HG03103 (cell line): ENCODE results near the gene RPS6KA2.
"Not testable (repeated sequence)": the region's sequence is repeated elsewhere in the genome, so short reads cannot be mapped to it uniquely, and the experiment has no call there.

Experiments
- ATAC-seq: cut with Tn5 transposase; IDR thresholded peaks from one replicate; pipeline ENCODE4 v1.9.1; 2021; ENCODE audit warnings: low read depth; ENCODE audit not compliant: unreplicated experiment

Gene RPS6KA2

GRCh38 chr6:166413491-166413951 lies 213.5 kb downstream of the RPS6KA2 start:
- no peak for ATAC-seq

- ATAC-seq, result no peak
Measured at GRCh38 chr6:166412911-166413384, 214.1 kb downstream of the RPS6KA2 start.

GRCh38 chr6:166412156-166412910 lies 214.7 kb downstream of the RPS6KA2 start:
- no peak for ATAC-seq

- no peak for ATAC-seq
Measured at GRCh38 chr6:166411721-166412151, 215.3 kb downstream of the RPS6KA2 start.

GRCh38 chr6:166411271-166411670 lies 215.8 kb downstream of the RPS6KA2 start:
- no peak for ATAC-seq

GRCh38 chr6:166410426-166410935 lies 216.6 kb downstream of the RPS6KA2 start:
- ATAC-seq, result no peak

- no peak for ATAC-seq
Measured at GRCh38 chr6:166408936-166409755, 217.9 kb downstream of the RPS6KA2 start.

- ATAC-seq, result no peak
Measured at GRCh38 chr6:166406197-166406596, 220.9 kb downstream of the RPS6KA2 start.

- no peak for ATAC-seq
Measured at GRCh38 chr6:166405386-166405785, 221.7 kb downstream of the RPS6KA2 start.

GRCh38 chr6:166402582-166403277 lies 224.3 kb downstream of the RPS6KA2 start:
- ATAC-seq, result no peak

GRCh38 chr6:166400649-166401250 lies 226.3 kb downstream of the RPS6KA2 start:
- ATAC-seq, result peak; percentile 82

GRCh38 chr6:166400181-166400580 lies 226.9 kb downstream of the RPS6KA2 start:
- ATAC-seq, result no peak

- ATAC-seq, result no peak
Measured at GRCh38 chr6:166398348-166398747, 228.7 kb downstream of the RPS6KA2 start.

- no peak for ATAC-seq
Measured at GRCh38 chr6:166397849-166398248, 229.2 kb downstream of the RPS6KA2 start.

GRCh38 chr6:166395778-166396177 lies 231.3 kb downstream of the RPS6KA2 start:
- ATAC-seq, result no peak

- ATAC-seq, result no peak
Measured at GRCh38 chr6:166395351-166395750, 231.7 kb downstream of the RPS6KA2 start.

GRCh38 chr6:166394036-166394892 lies 232.8 kb downstream of the RPS6KA2 start:
- ATAC-seq, result no peak

GRCh38 chr6:166393535-166393823 lies 233.6 kb downstream of the RPS6KA2 start:
- no peak for ATAC-seq

- ATAC-seq, result not testable (repeated sequence)
Measured at GRCh38 chr6:166392755-166393534, 234.1 kb downstream of the RPS6KA2 start.
